GM12874 (cell line): ENCODE measurements around the gene DLD.

Experiments
- TF ChIP-seq, protein P1 (sequence below): IDR thresholded peaks from 2 replicates; pipeline ENCODE4 v1.5.1; 2011; ENCODE audit warnings: low read depth, mild to moderate bottlenecking, control low read depth, low read length, moderate library complexity; ENCODE audit not compliant: insufficient read depth

Gene DLD

DNA sequence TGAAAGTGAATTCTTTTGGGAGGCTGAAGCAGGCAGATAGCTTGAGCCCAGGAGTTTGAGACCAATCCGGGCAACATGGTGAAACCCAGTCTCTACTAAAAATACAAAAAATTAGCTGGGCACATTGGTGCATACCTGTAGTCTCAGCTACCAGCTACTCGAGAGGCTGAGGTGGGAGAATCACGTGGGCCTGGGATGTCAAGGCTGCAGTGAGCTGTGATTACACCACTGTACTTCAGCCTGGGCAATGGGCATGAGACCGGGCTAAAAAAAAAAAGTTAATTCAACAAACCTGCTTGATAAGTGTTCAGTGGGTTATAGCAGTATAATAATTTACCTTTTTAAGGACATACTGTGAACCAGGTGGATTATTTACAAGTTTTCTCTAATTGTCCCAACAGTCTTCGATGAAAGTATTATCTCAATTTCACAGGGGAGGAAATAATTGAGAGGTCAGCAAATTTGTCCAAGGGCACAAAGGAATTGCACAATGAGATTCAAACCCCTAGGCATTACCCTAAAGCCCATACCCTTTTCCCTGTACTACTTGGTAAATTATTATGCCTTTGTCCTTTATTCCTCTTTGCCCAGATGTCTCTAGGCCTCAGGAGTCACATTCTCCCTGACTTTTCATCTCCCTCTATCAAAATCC is 13.1 kb upstream of the DLD start:
- TF ChIP-seq, protein P1, sequence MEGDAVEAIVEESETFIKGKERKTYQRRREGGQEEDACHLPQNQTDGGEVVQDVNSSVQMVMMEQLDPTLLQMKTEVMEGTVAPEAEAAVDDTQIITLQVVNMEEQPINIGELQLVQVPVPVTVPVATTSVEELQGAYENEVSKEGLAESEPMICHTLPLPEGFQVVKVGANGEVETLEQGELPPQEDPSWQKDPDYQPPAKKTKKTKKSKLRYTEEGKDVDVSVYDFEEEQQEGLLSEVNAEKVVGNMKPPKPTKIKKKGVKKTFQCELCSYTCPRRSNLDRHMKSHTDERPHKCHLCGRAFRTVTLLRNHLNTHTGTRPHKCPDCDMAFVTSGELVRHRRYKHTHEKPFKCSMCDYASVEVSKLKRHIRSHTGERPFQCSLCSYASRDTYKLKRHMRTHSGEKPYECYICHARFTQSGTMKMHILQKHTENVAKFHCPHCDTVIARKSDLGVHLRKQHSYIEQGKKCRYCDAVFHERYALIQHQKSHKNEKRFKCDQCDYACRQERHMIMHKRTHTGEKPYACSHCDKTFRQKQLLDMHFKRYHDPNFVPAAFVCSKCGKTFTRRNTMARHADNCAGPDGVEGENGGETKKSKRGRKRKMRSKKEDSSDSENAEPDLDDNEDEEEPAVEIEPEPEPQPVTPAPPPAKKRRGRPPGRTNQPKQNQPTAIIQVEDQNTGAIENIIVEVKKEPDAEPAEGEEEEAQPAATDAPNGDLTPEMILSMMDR: no peak

DNA sequence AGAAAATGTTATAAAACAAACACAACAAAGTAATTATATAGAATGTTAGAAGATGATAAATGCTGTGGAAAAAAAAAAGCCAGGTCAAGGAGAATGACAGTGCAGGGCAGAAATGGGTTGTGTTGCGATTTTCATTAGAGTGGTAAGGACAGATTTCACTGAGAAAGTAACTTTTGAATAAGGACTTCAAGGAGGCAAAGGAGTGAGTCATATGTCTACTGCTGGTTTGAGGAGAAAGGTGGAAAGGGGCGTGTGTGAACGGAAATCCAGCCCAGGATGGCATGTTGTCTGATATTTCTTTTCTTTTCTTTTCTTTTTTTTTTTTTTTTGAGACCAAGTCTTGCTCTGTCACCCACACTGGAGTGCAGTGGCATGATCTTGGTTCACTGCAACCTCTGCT is 12.3 kb upstream of the DLD start:
- TF ChIP-seq, protein P1: no peak

DNA sequence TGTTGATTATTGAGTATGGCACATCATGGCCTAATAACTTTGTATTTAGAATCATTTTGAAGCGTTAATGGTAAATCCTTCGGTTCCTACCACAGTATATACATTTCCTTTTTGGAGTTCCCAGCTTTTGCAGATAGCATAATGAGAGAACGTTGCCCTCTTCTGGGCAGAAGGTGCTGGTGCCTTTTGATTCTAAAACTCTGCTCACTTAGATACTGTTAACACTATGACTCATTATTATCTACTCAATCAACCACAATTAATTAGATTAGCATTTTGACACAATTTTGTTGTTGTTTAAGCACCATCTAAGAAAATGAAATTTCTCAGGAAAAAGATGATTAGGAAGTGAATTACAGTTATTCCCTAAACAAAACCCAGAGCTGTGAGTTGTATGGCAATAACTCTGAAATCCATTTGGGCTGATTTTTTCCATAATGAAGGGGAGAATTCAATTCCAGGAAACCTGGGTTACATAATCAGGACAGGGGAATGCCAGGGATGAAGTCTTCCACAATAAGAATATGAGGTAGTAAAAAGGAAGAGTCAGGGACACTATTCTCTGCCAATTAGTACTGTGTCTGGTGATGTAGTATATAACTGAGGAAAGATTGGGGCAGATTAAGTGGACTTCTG is 11.5 kb upstream of the DLD start:
- TF ChIP-seq, protein P1: peak; percentile 52

DNA sequence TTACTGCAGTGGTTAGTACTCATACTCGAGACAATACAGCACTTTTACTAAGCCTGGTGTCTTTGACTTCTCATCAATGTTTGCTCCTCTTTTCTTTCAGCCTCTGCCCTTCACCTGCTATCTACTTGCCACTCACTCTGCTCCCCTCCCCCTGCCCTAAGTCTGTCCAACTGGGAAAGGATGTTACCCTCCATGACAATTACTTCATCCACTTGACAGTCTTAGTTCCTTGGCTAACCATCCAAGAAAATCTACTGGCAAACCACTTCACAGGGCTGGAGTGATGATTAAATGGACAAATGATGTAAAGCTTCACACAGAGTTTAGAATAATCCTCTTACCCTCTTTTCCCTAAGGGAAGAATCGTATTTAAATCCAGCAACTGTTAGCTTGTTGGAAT is 8.2 kb upstream of the DLD start:
- TF ChIP-seq, protein P1: no peak

DNA sequence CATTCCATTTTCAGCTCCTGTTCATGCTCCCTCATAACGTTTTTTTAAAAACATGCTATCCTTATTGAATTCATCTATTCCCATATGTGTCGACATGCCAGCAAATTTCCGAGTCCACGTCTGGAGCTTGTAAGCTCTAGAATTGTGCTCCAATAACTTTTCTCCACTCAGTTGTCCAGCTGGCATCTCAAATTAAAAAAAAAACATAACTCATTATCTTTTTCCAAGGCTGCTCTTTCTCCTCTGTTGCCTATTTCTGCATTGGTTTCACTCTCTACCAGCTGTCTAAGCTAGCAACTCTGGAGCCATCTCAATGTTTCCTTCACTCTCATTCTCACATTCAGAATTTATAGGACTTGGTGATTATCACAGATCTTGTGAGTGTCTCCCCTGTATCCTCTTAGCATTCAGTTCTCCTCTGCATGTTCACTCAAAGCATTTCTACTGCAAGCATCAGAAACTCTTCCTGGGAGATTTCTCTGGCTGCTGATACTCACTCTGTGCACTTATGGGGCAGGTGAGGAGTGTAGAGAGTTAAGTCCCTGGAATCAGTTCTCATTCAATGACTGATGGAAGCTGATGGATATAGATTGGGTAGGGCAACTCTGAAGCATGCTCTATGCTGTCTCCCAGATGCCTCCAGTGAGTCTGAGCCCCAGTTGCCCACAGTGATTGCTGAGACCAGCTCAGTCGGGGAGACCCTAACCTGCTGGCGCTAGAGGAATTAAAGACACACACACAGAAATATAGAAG is 6.7 kb upstream of the DLD start:
- TF ChIP-seq, protein P1: no peak

DNA sequence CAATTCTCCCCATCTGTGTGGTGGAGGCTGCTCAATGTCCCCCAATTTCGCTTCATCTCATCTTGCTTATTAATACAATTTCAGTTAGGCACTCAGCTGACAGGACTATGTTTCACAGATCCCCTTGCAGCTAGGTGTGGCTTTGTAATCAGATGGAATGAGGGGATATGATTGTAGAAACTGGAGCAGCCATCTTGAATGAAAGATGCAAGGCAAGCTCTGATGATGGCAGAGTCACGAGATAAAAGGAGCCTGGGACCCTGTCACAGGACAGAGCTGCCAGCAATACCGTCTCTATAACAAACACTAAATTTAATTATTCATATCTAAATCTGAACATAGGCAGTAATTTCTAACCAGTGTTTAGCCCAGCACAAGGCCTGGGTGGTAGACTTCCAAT is 991 bp upstream of the DLD start:
- TF ChIP-seq, protein P1: no peak

DNA sequence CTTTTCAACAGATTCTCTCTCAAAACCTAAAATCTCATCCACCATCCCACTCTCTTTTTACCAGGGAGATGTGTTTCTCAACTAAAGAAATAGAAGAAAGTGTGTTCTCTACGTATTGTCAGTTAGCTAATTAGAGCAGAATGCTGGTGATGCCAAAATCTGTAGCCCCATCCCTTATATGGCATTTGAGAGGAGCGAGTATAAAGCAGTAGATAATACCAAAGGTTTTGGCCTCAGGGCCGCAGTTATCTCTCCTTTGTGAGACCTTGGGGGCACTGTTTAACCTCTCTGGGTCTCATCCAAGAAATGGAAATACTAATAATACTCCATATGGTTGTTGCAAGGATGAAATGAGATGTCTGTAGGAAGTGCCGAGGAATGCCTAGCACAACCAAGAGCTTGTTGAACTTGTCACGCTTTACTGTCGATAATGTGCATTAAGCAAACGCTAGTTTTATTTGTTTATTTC is 456 bp upstream of the DLD start:
- TF ChIP-seq, protein P1: no peak
